Neural cell (in vitro differentiated cells): ENCODE measurements around the gene NTRK2.

Experiments used
- CTCF ChIP-seq: fragments of 450-650 bp; IDR thresholded peaks from 2 replicates; pipeline ENCODE4 v1.5.1; 2014; ENCODE audit warnings: antibody characterized with exemption, mild to moderate bottlenecking, moderate library complexity; ENCODE audit not compliant: poor library complexity, severe bottlenecking
- EP300 ChIP-seq: fragments of 450-650 bp; conservative IDR thresholded peaks from 2 replicates; pipeline ENCODE4 v1.6.1; 2014; ENCODE audit warnings: antibody characterized with exemption, mild to moderate bottlenecking, moderate library complexity; ENCODE audit not compliant: poor library complexity, severe bottlenecking
- EZH2 ChIP-seq: fragments of 200-600, 300-800 bp; shearing (Covaris generic), sonication (generic); IDR thresholded peaks from 2 replicates; pipeline ENCODE4 v1.6.1; 2014; ENCODE audit warnings: antibody characterized with exemption, low read length, borderline replicate concordance, mild to moderate bottlenecking; ENCODE audit not compliant: insufficient read depth, poor library complexity, severe bottlenecking
- MXI1 ChIP-seq: fragments of 450-650 bp; conservative IDR thresholded peaks from 2 replicates; pipeline ENCODE4 v1.6.1; 2014; ENCODE audit warnings: antibody characterized with exemption, mild to moderate bottlenecking; ENCODE audit not compliant: poor library complexity, severe bottlenecking
- POLR2AphosphoS5 ChIP-seq: IDR thresholded peaks from 2 replicates; pipeline ENCODE4 v1.6.1; 2012
- SMC3 ChIP-seq: fragments of 450-650 bp; conservative IDR thresholded peaks from 2 replicates; pipeline ENCODE4 v1.6.1; 2014; ENCODE audit warnings: antibody characterized with exemption, mild to moderate bottlenecking, moderate library complexity; ENCODE audit not compliant: poor library complexity
- TAF1 ChIP-seq: IDR thresholded peaks from 2 replicates; pipeline ENCODE4 v1.6.1; 2012; ENCODE audit warnings: low read depth

- TF ChIP-seq CTCF (no peak), TAF1 (no peak), POLR2AphosphoS5 (no peak), SMC3 (no peak), EZH2 (no peak), EP300 (no peak), MXI1 (no peak)
Measured at GRCh38 chr9:84778570-84778969, 109.0 kb downstream of the NTRK2 start.
